ENCODE data around the gene HCRTR2. TPM values are rescaled to one million over a fixed set of nuclear protein-coding genes. Genes with fewer than 3 reads are reported as not detected.

Gene HCRTR2
- total RNA-seq, 2 donors from 2014 or later: not detected

DNA sequence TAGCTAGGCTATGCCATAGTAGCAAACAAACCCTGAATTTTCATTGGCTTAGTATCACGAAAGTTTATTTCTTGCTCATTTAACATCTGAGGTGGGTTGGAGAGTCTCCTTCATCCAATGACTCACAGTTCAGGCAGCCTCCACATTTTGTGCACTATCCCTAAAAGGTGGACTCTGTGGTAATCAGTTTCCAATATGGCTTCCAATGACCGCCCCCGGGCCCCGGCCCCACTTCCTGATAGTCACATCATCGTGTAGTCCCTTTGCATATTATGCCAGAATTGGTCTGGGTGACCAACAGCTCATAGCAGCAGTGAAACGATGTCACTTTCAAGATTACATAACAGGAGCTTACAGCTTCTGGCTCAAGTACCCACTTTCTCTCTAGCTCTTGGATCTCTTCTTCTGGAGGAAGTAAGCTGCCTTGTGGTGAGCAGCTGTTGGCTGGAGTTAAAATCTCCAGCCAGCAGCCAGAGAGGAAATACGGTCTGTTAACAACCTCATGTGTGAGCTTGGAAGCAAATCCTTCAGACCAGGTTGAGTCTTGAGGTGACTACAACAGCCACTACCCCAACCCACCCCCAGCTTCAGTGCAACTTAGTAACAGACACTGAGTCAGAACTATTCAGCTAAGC, 7.8 kb downstream of the HCRTR2 start:
- intact Hi-C loops (cut with DNase I): no loop called here
- TF ChIP-seq POLR2A (IDR thresholded peaks at IDR 0.05): no peak
- TF ChIP-seq, protein P1, sequence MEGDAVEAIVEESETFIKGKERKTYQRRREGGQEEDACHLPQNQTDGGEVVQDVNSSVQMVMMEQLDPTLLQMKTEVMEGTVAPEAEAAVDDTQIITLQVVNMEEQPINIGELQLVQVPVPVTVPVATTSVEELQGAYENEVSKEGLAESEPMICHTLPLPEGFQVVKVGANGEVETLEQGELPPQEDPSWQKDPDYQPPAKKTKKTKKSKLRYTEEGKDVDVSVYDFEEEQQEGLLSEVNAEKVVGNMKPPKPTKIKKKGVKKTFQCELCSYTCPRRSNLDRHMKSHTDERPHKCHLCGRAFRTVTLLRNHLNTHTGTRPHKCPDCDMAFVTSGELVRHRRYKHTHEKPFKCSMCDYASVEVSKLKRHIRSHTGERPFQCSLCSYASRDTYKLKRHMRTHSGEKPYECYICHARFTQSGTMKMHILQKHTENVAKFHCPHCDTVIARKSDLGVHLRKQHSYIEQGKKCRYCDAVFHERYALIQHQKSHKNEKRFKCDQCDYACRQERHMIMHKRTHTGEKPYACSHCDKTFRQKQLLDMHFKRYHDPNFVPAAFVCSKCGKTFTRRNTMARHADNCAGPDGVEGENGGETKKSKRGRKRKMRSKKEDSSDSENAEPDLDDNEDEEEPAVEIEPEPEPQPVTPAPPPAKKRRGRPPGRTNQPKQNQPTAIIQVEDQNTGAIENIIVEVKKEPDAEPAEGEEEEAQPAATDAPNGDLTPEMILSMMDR (IDR thresholded peaks at IDR 0.05): no peak
- WGBS, 2 donors: 53 to 54% methylated on average over 7 of the region's 7 CpGs
- ATAC-seq: no peak
- no peak for DNase-seq
- Histone ChIP-seq H3K36me3 (replicated peaks in 1 of 2; ENCODE audit: insufficient read depth in 1 of 2, low read depth in 2 of 2) (no peaks in the 10 kb centered on the region), H3K27me3 (no peaks in the 10 kb centered on the region), H3K4me3 (no peak overlapping the region), H3K4me1 (no peaks in the 10 kb centered on the region), H3K9me3 (no peaks in the 10 kb centered on the region), H3K27ac (no peak overlapping the region)

DNA sequence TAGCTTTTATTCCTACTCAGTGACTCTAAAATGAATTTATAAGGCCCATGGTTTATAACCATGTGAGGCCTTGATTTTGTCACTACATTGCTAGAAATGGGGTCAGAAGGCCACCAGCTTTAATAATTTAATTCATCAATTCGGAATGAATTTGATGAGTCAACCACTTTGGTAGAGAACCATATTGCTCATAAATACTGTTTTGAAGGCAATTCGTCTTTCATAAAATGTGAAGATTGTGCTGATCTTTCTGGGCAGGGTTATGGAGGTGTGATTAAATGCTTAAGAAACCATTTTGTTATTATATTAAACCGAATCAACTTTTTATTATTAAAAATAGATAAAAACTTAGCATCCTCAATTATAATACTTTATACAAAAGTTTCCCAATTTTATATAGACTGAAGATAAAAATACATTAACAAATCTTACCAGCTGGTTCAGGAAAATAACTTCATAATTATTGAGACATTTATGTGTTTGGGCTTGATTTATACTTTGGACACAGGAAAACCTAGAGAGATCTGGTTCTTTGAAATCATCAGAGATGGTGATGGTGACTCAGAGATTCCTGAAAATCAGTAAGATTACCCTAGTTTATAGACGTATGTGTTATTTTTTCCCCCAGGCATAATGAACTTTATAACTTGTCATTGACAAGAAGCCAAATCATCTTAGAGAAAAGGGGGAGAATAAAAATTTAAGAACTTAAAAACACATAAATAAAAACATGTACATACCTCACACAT, 10.6 kb downstream of the HCRTR2 start:
- H3K27ac ChIP-seq: no peak overlapping the region
- no peaks in the 10 kb centered on the region for H3K27me3 ChIP-seq
- 53 to 61% methylated on average over 4 of the region's 4 CpGs for WGBS, 2 donors
- no peaks in the 10 kb centered on the region for H3K36me3 ChIP-seq (replicated peaks in 1 of 2; ENCODE audit: insufficient read depth in 1 of 2, low read depth in 2 of 2)
- DNase-seq (no peak), ATAC-seq (no peak)
- H3K4me1 ChIP-seq: no peaks in the 10 kb centered on the region
- TF ChIP-seq POLR2A (IDR thresholded peaks at IDR 0.05): no peak
- TF ChIP-seq, protein P1 (IDR thresholded peaks at IDR 0.05): no peak
- intact Hi-C loops (cut with DNase I): no loop called here
- H3K9me3 ChIP-seq: no peaks in the 10 kb centered on the region
- H3K4me3 ChIP-seq: no peak overlapping the region

GRCh38 chr6:55198715-55199114, 24.4 kb downstream of the HCRTR2 start:
- TF ChIP-seq, protein P1 (IDR thresholded peaks at IDR 0.05): no peak
- no peak for TF ChIP-seq POLR2A (IDR thresholded peaks at IDR 0.05)

DNA sequence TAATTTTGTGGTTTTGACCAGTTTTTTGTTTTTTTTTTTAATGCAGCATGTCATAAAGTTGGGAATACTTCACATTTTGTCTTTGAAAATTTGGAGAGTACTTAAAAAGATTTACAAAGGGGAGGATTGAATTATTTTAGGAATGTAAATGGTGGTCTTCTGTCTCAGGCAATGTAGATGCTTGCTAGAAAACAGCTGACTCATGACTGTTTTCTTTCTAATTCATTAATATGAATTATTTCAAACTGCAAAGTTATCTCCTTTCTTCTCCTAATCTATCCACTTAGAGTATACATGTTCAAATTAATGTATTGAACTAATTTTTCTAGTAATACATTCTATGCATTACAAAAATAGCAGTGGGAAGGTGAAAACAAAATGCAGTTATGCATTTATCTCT, 24.9 kb downstream of the HCRTR2 start:
- no peak for ATAC-seq
- intact Hi-C loops (cut with DNase I): no loop called here
- TF ChIP-seq, protein P1 (IDR thresholded peaks at IDR 0.05): no peak
- TF ChIP-seq POLR2A (IDR thresholded peaks at IDR 0.05): no peak

More at GRCh38 chr6:55198715-55199114, 24.4 kb downstream of the HCRTR2 start:
- DNase-seq (no peak), ATAC-seq (no peak)
- H3K27ac ChIP-seq: no peak overlapping the region
- no peaks in the 10 kb centered on the region for H3K36me3 ChIP-seq (replicated peaks in 1 of 2; ENCODE audit: insufficient read depth in 1 of 2, low read depth in 2 of 2)
- no peaks in the 10 kb centered on the region for H3K9me3 ChIP-seq
- H3K27me3 ChIP-seq: no peaks in the 10 kb centered on the region
- no peak overlapping the region for H3K4me3 ChIP-seq
- H3K4me1 ChIP-seq: no peaks in the 10 kb centered on the region
- intact Hi-C loops (cut with DNase I): no loop called here

More for the DNA sequence above, 24.9 kb downstream of the HCRTR2 start:
- Histone ChIP-seq H3K4me1 (no peaks in the 10 kb centered on the region), H3K4me3 (no peak overlapping the region), H3K27me3 (no peaks in the 10 kb centered on the region), H3K27ac (no peak overlapping the region), H3K9me3 (no peaks in the 10 kb centered on the region), H3K36me3 (replicated peaks in 1 of 2; ENCODE audit: insufficient read depth in 1 of 2, low read depth in 2 of 2) (no peaks in the 10 kb centered on the region)
- no peak for DNase-seq
